Measurements from ENCODE around the gene PLEKHH1.

GRCh38 chr14:67609642-67610310 lies 76.7 kb downstream of the PLEKHH1 start:
- TF ChIP-seq CTCF (IDR thresholded peaks at IDR 0.05; ENCODE audit: insufficient read depth, low read length, poor library complexity, severe bottlenecking) = no peak
- TF ChIP-seq EZH2phosphoT487 (conservative IDR thresholded peaks at IDR 0.05; ENCODE audit: low read length) = no peak

Data from SU-DHL-6 (cell line).